HT-29 (cell line): ENCODE measurements around the gene C1QL4. TPM values are rescaled to one million over a fixed set of nuclear protein-coding genes. Genes with fewer than 3 reads are reported as not detected.
A peak's percentile ranks its signal among the peaks of the same experiment; 100 is the strongest.
"Not testable (repeated sequence)": the region's sequence is repeated elsewhere in the genome, so short reads cannot be mapped to it uniquely, and the experiment has no call there.

ENCODE experiments used
- DNase-seq: peaks from one replicate; pipeline ENCODE4 v3.0.0-alpha.2; 2015; ENCODE audit warnings: low spot score
- total RNA-seq: library from RNA; depleted of rRNA; stranded (reverse); fragments of >200 nt; shearing (Covaris generic); gene quantifications from 2 replicates; pipeline ENCODE4 v1.2.3, GENCODE V29; 2014; rRNA removed

C1QL4 gene
- not detected in 2 replicates for total RNA-seq

DNA sequence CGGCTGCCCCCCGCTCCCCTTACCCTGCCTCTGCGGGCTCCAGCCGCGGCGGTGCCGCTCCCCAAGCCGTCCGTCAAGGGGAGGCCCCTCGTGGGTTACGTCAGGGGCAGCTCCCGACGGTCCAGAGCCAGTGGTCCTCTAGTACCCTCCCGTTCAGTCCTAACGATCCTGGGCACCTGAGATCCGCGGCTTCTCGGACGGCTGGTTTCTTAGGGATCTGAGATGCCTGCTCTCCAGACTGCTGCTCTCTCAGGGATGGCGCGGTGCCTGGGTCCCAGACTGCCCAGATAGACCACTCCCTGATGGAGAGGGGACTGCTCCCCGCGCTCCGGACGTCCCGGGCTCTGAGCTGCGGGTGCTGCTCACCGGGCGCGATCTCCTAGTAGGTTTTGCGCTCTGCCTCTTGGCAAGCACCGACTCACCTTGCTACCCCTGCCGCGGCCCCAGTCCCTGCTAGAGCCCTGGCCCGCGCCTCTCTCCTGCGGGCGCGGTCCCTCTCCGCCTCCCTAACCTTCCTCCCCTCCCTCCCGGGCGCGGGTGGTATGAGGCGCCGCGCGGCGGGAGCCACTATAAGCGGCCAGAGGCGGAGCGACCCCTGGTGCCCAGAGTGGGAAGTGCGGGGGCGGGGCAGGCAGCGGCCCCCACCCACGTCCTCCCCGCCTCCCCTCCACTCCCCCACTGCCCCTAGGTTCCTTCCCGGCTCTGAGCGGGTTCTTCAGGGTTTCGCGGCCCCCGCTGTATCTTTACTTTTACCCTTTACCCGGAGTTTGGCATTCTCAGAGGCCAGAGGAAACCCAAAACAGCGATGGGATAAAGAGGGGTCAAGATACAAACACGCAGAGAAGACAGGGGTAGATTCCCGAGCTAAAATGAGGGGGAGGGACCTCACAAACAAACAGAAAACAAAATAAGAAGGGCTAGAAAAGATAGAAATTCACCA lies at the start of gene C1QL4:
Gene C1QL4, minus strand, starts transcription at position 544 of the 940 bp plus-strand sequence. CDS start 711 bp downstream, outside the sequence.
- peak; percentile 79 for DNase-seq

DNA sequence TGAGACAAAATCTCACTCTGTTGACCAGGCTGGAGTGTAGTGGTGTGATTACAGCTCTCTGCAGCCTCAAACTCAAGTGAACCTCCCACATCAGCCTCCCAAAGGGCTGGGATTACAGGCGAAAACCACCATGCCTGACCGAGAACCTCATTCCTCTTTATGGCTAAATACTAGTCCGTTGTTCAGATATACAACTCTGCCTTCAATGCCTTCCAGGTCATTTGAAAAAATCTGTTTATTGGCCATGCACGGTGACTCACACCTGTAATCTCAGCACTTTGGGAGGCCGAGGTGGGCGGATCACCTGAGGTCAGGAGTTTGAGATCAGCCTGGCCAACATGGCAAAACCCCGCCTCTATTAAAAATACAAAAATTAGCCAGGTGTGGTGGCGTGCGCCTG lies 43.2 kb upstream of the C1QL4 start:
- not testable (repeated sequence) for DNase-seq

DNA sequence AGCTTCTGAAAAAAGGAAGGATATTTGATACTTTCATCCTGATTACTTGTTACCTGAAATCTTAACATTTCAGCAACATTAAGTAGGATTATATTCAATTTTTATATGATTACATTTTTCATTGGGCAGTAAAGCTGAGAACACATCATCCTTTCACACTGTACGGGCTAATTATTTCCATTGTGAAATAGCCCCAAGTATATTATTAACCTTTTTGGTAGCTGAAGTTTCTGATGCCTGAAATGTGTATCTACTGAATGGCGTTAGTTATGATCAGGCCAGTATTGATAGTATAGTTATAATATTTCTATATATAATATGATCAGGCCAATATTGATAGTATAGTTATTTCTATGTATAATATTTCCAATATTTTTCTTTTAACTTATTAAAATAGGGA lies 40.4 kb upstream of the C1QL4 start:
- no peak for DNase-seq

DNA sequence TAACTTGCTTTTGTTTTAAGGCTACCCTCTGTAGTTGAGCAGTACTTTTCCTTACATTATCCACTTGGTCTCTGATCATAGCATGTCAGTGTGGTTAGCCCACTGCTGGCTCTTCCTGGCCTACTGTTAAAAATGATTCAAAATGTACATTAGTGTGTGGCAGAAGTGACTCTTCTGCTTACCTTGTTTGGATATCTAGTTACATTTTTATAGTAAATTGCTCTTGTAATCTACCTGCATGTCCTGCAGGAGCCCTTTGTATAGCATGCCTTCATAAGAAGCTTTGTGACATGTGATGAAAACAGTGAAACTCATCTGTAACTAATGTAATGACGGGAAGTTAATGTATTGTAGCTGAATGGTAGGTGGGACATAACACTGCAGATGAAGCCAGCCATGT lies 38.4 kb upstream of the C1QL4 start:
- no peak for DNase-seq

DNA sequence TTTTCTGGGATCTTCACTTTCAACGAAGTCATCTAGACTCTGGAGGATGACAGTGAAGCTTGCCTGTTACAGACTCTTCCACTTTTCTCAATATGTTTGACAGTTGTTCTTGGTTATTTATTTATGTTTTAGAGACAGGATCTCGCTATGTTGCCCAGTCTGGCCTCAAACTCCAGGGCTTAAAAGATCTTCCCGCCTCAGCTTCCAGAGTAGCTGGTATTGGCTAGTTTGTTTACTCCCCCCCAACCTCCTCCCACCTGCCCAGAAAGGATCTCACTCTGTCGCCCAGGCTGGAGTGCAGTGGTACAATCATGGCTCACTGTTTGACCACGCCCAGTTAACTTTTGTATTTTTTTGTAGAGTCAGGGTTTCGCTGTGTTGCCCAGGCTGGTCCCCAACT lies 33.6 kb upstream of the C1QL4 start:
- DNase-seq: no peak

- peak; percentile 60 for DNase-seq
Measured at GRCh38 chr12:49369411-49370145, 32.6 kb upstream of the C1QL4 start.

- DNase-seq: no peak
Measured at GRCh38 chr12:49368240-49368600, 31.2 kb upstream of the C1QL4 start.

GRCh38 chr12:49367381-49368239 lies 30.6 kb upstream of the C1QL4 start, which contains the start of gene SPATS2:
TSS of gene SPATS2 (plus strand) at chr12:49367462. CDS start at chr12:49461013, 93,551 bp downstream.
- peak; percentile 52 for DNase-seq

GRCh38 chr12:49366652-49367380 lies 29.8 kb upstream of the C1QL4 start:
- peak; percentile 91 for DNase-seq

GRCh38 chr12:49366096-49366651 lies 29.2 kb upstream of the C1QL4 start:
- DNase-seq: no peak

DNA sequence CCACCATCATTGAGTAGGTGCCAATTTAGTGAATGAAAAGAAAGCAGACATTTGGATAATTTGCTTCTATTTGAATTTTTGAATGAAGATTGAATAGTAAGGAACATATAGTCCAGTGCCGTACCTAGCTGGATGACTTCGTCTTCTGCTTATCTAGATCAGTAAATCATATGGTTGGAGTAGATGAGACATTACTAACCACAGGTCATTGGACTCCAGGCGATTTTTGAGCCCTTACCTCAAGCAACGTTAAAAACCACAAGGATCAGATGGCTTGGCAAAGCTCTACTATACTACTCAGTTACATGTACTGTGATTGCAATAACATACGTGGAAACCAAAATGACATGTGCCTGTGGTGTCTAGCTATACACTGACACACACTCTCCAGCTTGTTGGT lies 28.6 kb upstream of the C1QL4 start:
- no peak for DNase-seq

DNA sequence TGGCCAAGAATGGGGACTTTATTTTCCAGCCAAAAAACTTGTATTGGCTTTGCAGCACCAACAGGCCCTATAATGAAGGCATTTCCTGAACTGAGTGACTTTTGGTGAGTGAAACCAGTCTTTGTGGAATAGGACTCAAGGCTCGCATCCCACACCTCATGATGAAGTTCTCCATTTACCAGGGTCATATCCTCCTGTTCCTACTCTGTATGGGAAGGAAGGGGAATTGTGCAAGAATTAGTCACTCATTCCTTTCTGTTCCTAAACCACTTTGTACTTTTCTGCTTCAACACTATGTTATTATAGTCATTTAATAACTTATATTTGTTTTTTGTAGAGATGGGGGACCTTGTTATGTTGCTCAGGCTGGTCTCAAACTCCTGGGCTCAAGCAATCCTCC lies 28.0 kb upstream of the C1QL4 start:
- DNase-seq: no peak

DNA sequence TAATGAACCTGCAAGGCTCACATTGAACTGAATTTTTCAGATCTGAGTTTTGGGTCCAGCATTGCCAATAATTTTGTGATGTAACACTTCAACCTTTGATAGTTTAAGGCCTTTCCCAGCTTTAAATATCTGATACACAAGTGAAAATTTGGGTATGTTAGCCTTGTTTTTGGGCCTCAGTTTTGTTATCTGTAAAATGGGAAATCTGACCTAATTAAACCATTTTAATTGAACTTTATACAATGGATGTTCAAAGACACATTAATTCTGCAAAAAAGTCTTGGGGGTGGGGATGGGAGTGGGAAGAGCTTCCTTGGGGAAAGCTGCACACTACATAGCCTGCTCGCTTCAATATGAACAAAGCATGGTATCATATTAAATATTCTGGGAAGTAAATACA lies 25.1 kb upstream of the C1QL4 start:
- DNase-seq: no peak

DNA sequence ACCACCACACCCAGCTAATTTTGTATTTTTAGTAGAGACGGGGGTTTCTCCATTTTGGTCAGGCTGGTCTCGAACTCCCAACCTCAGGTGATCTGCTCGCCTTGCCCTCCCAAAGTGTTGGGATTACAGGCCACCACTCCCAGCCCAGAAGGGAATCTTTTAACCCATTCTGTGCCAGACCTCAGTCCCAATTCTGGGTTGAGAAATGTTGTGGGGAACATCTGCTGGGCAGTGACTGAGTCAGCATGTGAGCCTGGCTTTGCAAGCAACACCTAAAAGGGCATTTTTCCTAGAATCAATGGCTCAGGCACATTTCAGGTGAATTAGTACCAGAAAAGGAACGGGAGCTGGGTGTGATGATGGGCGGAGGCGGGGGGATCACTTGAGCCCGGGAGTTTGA lies 22.7 kb upstream of the C1QL4 start:
- DNase-seq: no peak

DNA sequence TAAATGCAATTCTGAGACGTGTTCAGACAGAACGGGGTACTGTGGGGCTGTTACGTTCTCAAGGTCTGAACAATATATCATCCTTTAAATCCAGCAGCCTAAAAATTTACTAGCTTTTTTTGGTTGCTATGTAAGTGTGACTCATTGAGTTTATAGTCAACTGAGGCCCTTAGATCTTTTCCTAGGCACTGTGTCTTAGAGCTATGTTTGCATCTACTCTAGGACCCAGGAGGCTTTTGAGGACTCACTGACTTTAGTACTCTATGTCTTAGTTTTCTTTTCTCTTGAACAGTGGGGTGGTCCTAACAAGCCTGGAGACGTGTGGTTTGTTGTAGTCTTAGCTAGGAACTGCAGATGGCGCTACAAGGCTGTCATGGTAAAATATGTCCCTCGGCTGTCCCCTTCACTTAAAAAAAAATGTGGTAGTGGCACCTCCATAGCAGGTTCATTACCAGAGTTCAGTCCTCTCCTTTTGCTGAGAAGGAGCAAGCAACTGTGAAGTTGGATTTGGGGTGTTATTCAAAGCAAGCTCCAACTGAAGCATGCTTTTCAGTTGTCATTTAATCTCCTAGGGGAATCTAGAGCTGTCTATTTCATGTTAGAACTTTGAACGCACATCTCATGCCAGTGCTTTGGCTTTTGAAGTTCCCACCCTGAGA lies 21.6 kb upstream of the C1QL4 start:
- peak; percentile 89 for DNase-seq

- DNase-seq: peak; percentile 72
Measured at GRCh38 chr12:49357103-49357678, 20.2 kb upstream of the C1QL4 start.

GRCh38 chr12:49355913-49356312 lies 18.9 kb upstream of the C1QL4 start:
- DNase-seq: no peak

- no peak for DNase-seq
Measured at GRCh38 chr12:49352351-49352750, 15.4 kb upstream of the C1QL4 start.

GRCh38 chr12:49349266-49349665 lies 12.3 kb upstream of the C1QL4 start:
- DNase-seq: no peak

DNA sequence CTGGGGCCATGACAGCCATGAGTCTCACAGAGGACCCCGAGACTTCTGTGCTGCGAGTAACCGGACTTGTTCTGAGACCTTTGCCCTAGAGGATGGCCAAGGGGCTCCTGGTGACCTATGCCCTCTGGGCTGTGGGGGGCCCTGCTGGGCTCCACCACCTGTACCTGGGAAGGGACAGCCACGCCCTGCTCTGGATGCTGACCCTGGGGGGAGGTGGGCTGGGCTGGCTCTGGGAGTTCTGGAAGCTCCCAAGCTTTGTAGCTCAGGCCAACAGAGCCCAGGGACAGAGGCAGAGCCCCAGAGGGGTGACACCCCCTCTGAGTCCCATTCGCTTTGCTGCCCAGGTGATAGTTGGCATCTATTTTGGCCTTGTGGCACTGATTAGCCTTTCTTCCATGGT lies 11.8 kb upstream of the C1QL4 start:
- no peak for DNase-seq
